Colonic mucosa (tissue), 4 donors: Measurements from ENCODE around the gene DRGX. TPM values are rescaled to one million over a fixed set of nuclear protein-coding genes. Genes with fewer than 3 reads are reported as not detected.

ENCODE experiments used
- DNase-seq: peaks from one replicate; pipeline ENCODE4 v3.0.0-alpha.2; 2020
- H3K27ac ChIP-seq: fragments of 200-600 bp; one replicate; pipeline ENCODE4 v1.8.0; 2021
- H3K27me3 ChIP-seq: fragments of 200-600 bp; one replicate; pipeline ENCODE4 v1.8.0; 2021
- H3K36me3 ChIP-seq: fragments of 200-600 bp; one replicate; pipeline ENCODE4 v1.8.0; 2021
- H3K4me1 ChIP-seq: fragments of 200-600 bp; one replicate; pipeline ENCODE4 v1.8.0; 2021; ENCODE audit warnings: mild to moderate bottlenecking
- H3K4me3 ChIP-seq: fragments of 200-600 bp; one replicate; pipeline ENCODE4 v1.8.0; 2021
- H3K9ac ChIP-seq, 2 donors: one replicate each; pipeline ENCODE4 v1.7.0; 2013; ENCODE audit warnings: control low read depth in 2 of 2, low read depth in 2 of 2, low read length in 2 of 2
- H3K9me3 ChIP-seq: fragments of 200-600 bp; one replicate; pipeline ENCODE4 v1.8.0; 2021
- intact Hi-C: fragments of 100-400 bp; cut with DNase I; formaldehyde crosslinking; loops from one replicate; pipeline ENCODE4 v1.14.1; 2022
- total RNA-seq, 2 donors: library from RNA; stranded (reverse); fragmentation: NEBNext Ultra II Directional in 1 of 2; extraction: Animal tissue kit (Norgen Biotek cat#: 25700) in 1 of 2; gene quantifications; one replicate each; pipeline ENCODE4 v1.2.1, GENCODE V29; 2021
- TF ChIP-seq, protein P1 (sequence below): fragments of 200-600 bp; IDR thresholded peaks from one replicate; pipeline ENCODE4 v1.8.0; 2022; ENCODE audit warnings: antibody characterized with exemption, mild to moderate bottlenecking
- donor health status: healthy.
- donor health status: DM: no; HTN: no; CAD: no.
- donor health status: DM: no; HTN: no; CAD: no.

DRGX gene
- total RNA-seq, 2 donors from 2014 or later, result 0.16 TPM; not detected in 1

DNA sequence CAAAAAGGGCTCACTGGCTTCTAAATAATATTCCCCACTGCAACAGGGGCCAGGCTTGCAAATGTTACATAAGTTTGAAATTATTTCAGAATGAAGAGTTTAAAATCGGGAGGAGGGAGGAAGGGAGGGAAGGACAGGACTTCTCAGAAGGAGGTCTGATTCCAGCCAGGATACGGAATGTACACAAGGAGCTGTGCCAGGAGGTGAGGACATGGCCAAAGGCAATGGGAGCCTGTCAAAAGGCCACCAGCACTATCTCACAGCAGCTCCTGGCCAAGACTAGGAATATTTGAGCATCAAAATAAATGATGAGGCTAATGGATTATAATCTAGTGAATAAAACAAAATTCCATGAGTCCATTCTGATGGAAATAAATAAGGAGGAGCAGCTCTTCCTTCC, 18.6 kb upstream of the DRGX start:
- TF ChIP-seq, protein P1, sequence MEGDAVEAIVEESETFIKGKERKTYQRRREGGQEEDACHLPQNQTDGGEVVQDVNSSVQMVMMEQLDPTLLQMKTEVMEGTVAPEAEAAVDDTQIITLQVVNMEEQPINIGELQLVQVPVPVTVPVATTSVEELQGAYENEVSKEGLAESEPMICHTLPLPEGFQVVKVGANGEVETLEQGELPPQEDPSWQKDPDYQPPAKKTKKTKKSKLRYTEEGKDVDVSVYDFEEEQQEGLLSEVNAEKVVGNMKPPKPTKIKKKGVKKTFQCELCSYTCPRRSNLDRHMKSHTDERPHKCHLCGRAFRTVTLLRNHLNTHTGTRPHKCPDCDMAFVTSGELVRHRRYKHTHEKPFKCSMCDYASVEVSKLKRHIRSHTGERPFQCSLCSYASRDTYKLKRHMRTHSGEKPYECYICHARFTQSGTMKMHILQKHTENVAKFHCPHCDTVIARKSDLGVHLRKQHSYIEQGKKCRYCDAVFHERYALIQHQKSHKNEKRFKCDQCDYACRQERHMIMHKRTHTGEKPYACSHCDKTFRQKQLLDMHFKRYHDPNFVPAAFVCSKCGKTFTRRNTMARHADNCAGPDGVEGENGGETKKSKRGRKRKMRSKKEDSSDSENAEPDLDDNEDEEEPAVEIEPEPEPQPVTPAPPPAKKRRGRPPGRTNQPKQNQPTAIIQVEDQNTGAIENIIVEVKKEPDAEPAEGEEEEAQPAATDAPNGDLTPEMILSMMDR, result no peak
- intact Hi-C loops, result no loop called here
- Histone ChIP-seq H3K36me3 (no peaks in the 10 kb centered on the region), H3K9ac (no peak overlapping the region), H3K4me3 (no peak overlapping the region), H3K27me3 (no peaks in the 10 kb centered on the region), H3K9me3 (no peaks in the 10 kb centered on the region), H3K27ac (no peak overlapping the region), H3K4me1 (no peaks in the 10 kb centered on the region)
- no peak for DNase-seq

GRCh38 chr10:49412571-49412970, 16.7 kb upstream of the DRGX start:
- DNase-seq, result no peak
- intact Hi-C loops, result no loop called here
- H3K4me1 ChIP-seq, result no peaks in the 10 kb centered on the region

GRCh38 chr10:49410365-49411074, 14.6 kb upstream of the DRGX start:
- Histone ChIP-seq H3K27me3 (no peaks in the 10 kb centered on the region), H3K4me1 (no peaks in the 10 kb centered on the region), H3K9ac (no peak overlapping the region), H3K36me3 (no peaks in the 10 kb centered on the region), H3K9me3 (no peaks in the 10 kb centered on the region), H3K4me3 (no peak overlapping the region), H3K27ac (no peak overlapping the region)
- DNase-seq, result no peak
- intact Hi-C loops, result no loop called here
- TF ChIP-seq, protein P1, result no peak

More at GRCh38 chr10:49412571-49412970, 16.7 kb upstream of the DRGX start:
- TF ChIP-seq, protein P1, result no peak
- no peaks in the 10 kb centered on the region for H3K36me3 ChIP-seq
- no peaks in the 10 kb centered on the region for H3K9me3 ChIP-seq
- H3K27me3 ChIP-seq, result no peaks in the 10 kb centered on the region
- no peak overlapping the region for H3K4me3 ChIP-seq
- H3K9ac ChIP-seq, result no peak overlapping the region
- H3K27ac ChIP-seq, result no peak overlapping the region

DNA sequence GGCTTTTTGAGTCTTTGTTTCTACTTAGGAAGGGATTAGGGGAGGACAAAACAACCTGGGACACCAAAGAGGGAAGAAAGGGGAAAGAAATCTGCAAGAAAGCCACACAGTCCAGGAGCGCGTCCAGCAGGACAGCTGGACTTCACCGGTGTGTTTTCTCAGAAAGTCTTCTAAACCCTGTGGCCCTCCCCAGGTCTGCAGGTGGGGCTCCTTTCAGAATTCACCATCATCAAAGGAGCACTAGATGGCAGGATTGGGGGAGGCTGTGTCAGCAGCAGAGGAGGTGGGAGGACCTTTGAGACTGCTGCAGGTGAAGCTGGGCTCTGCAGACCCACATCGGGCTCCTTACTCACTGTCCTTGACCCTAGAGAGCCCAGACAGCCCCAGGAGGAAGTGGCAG, 13.9 kb upstream of the DRGX start:
- no peaks in the 10 kb centered on the region for H3K27me3 ChIP-seq
- H3K4me1 ChIP-seq, result no peaks in the 10 kb centered on the region
- TF ChIP-seq, protein P1, result no peak
- DNase-seq, result no peak
- H3K9ac ChIP-seq, result no peak overlapping the region
- H3K9me3 ChIP-seq, result no peaks in the 10 kb centered on the region
- H3K4me3 ChIP-seq, result no peak overlapping the region
- intact Hi-C loops, result loop anchor here (5.0 kb wide), 1 partner anchor 103 kb away; no protein-coding TSS in a partner anchor
- no peak overlapping the region for H3K27ac ChIP-seq
- no peaks in the 10 kb centered on the region for H3K36me3 ChIP-seq

- Histone ChIP-seq H3K36me3 (no peaks in the 10 kb centered on the region), H3K27ac (no peak overlapping the region), H3K9me3 (no peaks in the 10 kb centered on the region), H3K9ac (no peak overlapping the region), H3K4me1 (no peaks in the 10 kb centered on the region), H3K4me3 (no peak overlapping the region), H3K27me3 (no peaks in the 10 kb centered on the region)
- no peak for DNase-seq
- TF ChIP-seq, protein P1, result no peak
- intact Hi-C loops, result loop anchor here (5.0 kb wide), 1 partner anchor 104 kb away; no protein-coding TSS in a partner anchor
These were observed 12.8 kb upstream of the DRGX start for GRCh38 chr10:49408519-49409306.
